Pericardium fibroblast (primary cell): ENCODE data around the gene ABCA6. TPM values are rescaled to one million over a fixed set of nuclear protein-coding genes. Genes with fewer than 3 reads are reported as not detected.

ENCODE experiments used
- total RNA-seq: library from RNA; depleted of rRNA; stranded (reverse); fragments of >200 nt; gene quantifications from 2 replicates; pipeline ENCODE4 v1.2.3, GENCODE V29; 2015

The ABCA6 gene
- total RNA-seq: 39.8 and 61.4 TPM in 2 replicates

DNA sequence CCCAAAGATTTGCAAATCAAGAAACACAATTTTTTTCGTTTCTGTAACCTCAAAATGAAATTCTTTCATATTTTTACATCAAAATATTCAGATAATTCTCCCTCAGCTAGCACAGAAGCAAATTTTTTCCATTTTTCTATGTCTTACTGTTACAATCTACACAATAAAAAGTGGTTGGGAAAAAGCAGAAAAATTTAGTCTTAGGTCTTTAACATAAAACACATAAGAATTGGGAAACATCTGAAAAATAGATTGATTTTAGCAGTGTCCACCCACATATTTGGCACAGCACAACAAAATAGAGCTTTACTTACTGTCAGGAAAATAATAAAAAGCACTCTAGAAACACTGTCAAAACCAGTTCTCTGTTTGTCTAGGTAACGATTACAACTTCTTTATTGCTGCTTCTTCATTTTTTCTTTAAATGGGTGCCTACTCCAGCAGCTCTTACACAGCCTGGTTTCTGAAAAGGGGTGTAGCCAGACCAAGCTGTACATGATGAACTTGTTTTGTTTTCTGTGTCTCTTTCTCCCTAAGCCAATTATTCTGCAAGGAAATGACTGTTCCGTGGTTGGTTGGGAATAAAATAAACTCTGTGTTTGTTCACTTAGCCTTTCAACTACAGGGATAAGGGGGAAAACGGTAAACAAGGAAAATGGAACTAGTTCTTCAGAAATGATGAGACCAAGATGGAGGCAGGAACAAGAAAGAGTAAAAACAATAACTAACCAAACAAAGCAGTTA is at the start of gene ABCA6:
Gene ABCA6 (minus strand): TSS at position 465 of the 744 bp plus-strand sequence. CDS start 1,192 bp downstream, outside the sequence.

DNA sequence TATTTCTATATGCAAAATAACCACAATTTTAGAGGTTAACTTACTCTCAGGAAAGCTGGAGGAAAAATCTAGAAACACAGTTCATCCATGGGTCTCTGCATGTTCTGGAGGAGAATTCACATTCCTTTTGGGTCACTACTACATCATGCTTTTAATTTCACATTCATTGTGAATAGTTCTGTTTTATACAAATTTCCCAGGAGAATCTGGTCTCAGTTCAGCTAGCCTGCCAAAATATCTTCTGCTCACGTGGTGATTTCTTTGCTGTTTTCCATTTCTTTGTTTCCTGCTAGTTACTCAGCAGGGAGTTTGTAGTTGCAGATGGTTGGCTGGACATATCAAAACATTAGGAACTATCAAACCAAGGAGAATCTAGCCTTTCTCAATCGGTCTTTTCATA is 80.9 kb downstream of the ABCA6 start, which contains the start of gene ABCA9:
Gene ABCA9 (minus strand): TSS at position 106 of the 400 bp plus-strand sequence. CDS start 9,801 bp downstream, outside the sequence.

Other genes with a start within 250 kb of the ABCA6 start
- gene ABCA8, start 186.5 kb downstream of the ABCA6 start, total RNA-seq: 58.8 and 67.2 TPM in 2 replicates
- 45.8 and 56.8 TPM in 2 replicates for gene ABCA9, start 81.0 kb downstream of the ABCA6 start, total RNA-seq
- gene ABCA10, start 86.9 kb upstream of the ABCA6 start, total RNA-seq: 0.51 and 4.2 TPM in 2 replicates
- 6.7 and 9.1 TPM in 2 replicates for gene ABCA5, start 185.2 kb upstream of the ABCA6 start, total RNA-seq